DND-41 (cell line): Measurements from ENCODE around the gene ADPRH.

Experiments
- EZH2 ChIP-seq: IDR thresholded peaks from 3 replicates; pipeline ENCODE4 v1.6.1; 2012; ENCODE audit warnings: borderline replicate concordance, low read depth, mild to moderate bottlenecking, moderate library complexity, low read length, inconsistent platforms; ENCODE audit not compliant: severe bottlenecking
- TF ChIP-seq, protein P1 (sequence below): IDR thresholded peaks from 2 replicates; pipeline ENCODE4 v1.5.1; 2012; ENCODE audit warnings: borderline replicate concordance, low read length, moderate library complexity, mild to moderate bottlenecking; ENCODE audit not compliant: poor library complexity, severe bottlenecking; ENCODE audit errors: extremely low read depth

DNA sequence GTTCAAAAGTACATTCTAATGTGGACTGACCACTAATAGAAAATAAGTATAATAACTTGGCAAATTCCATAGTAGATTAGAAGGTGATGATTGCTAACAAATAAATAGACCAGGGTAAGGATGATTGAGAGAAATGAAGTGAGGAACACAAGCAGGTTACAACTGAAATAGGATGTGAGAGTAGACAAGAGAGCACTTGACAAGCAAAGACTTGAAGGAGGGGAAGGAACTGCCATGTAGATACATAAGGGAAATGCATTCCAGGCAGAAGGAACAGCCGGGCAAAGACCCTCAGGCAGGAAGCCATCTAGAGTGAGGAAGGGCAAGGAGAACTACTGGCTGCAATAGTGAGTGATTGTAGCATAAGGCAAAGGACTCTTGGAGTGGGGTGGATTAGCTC lies 23.4 kb downstream of the ADPRH start:
- TF ChIP-seq, protein P1, sequence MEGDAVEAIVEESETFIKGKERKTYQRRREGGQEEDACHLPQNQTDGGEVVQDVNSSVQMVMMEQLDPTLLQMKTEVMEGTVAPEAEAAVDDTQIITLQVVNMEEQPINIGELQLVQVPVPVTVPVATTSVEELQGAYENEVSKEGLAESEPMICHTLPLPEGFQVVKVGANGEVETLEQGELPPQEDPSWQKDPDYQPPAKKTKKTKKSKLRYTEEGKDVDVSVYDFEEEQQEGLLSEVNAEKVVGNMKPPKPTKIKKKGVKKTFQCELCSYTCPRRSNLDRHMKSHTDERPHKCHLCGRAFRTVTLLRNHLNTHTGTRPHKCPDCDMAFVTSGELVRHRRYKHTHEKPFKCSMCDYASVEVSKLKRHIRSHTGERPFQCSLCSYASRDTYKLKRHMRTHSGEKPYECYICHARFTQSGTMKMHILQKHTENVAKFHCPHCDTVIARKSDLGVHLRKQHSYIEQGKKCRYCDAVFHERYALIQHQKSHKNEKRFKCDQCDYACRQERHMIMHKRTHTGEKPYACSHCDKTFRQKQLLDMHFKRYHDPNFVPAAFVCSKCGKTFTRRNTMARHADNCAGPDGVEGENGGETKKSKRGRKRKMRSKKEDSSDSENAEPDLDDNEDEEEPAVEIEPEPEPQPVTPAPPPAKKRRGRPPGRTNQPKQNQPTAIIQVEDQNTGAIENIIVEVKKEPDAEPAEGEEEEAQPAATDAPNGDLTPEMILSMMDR: no peak
- no peak for TF ChIP-seq EZH2
